Skeletal muscle tissue (tissue), 4 donors: ENCODE measurements around the gene ERCC6L2. TPM values are rescaled to one million over a fixed set of nuclear protein-coding genes. Genes with fewer than 3 reads are reported as not detected.
A peak's percentile ranks its signal among the peaks of the same experiment; 100 is the strongest.

Source experiments
- H3K27ac ChIP-seq: one replicate; pipeline ENCODE4 v1.7.0; 2013; ENCODE audit warnings: mild to moderate bottlenecking, low read depth, low read length, inconsistent platforms
- H3K27me3 ChIP-seq, 3 donors: one replicate each; pipeline ENCODE4 v1.7.0; 2013; ENCODE audit warnings: low read length in 3 of 3; ENCODE audit not compliant: control insufficient read depth in 3 of 3, insufficient read depth in 3 of 3
- H3K36me3 ChIP-seq, 3 donors: one replicate each; pipeline ENCODE4 v1.7.0; 2013; ENCODE audit warnings: low read length in 3 of 3; ENCODE audit not compliant: control insufficient read depth in 3 of 3, insufficient read depth in 3 of 3
- H3K4me1 ChIP-seq, 3 donors: one replicate each; pipeline ENCODE4 v1.7.0; 2013; ENCODE audit warnings: low read length in 3 of 3, mild to moderate bottlenecking in 3 of 3; ENCODE audit not compliant: control insufficient read depth in 3 of 3, insufficient read depth in 3 of 3
- H3K4me3 ChIP-seq, 3 donors: one replicate each; pipeline ENCODE4 v1.7.0; 2013; ENCODE audit warnings: low read length in 3 of 3
- H3K9ac ChIP-seq, 3 donors: one replicate each; pipeline ENCODE4 v1.7.0; 2013; ENCODE audit warnings: low read length in 3 of 3, mild to moderate bottlenecking in 3 of 3, moderate library complexity in 2 of 3, low read depth in 1 of 3
- H3K9me3 ChIP-seq, 3 donors: one replicate each; pipeline ENCODE4 v1.7.0; 2013; ENCODE audit warnings: low read length in 3 of 3; ENCODE audit not compliant: control insufficient read depth in 3 of 3
- total RNA-seq: library from RNA; depleted of rRNA; stranded (reverse); fragments of >200 nt; gene quantifications from one replicate; pipeline ENCODE4 v1.2.3, GENCODE V29; 2014
- donor health status: Osteomylitis.

The ERCC6L2 gene, protein sequence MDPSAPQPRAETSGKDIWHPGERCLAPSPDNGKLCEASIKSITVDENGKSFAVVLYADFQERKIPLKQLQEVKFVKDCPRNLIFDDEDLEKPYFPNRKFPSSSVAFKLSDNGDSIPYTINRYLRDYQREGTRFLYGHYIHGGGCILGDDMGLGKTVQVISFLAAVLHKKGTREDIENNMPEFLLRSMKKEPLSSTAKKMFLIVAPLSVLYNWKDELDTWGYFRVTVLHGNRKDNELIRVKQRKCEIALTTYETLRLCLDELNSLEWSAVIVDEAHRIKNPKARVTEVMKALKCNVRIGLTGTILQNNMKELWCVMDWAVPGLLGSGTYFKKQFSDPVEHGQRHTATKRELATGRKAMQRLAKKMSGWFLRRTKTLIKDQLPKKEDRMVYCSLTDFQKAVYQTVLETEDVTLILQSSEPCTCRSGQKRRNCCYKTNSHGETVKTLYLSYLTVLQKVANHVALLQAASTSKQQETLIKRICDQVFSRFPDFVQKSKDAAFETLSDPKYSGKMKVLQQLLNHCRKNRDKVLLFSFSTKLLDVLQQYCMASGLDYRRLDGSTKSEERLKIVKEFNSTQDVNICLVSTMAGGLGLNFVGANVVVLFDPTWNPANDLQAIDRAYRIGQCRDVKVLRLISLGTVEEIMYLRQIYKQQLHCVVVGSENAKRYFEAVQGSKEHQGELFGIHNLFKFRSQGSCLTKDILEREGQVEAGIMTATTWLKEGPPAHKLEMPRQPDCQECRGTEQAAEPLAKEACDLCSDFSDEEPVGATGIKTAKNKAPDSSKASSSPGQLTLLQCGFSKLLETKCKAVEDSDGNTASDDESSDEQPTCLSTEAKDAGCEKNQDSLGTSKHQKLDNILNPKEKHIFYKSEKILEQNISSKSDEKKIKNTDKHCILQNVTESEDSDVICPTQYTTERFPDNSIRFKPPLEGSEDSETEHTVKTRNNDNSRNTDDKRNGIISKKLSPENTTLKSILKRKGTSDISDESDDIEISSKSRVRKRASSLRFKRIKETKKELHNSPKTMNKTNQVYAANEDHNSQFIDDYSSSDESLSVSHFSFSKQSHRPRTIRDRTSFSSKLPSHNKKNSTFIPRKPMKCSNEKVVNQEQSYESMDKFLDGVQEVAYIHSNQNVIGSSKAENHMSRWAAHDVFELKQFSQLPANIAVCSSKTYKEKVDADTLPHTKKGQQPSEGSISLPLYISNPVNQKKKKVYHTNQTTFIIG (N-terminal part only)
- total RNA-seq = 44.9 TPM

DNA sequence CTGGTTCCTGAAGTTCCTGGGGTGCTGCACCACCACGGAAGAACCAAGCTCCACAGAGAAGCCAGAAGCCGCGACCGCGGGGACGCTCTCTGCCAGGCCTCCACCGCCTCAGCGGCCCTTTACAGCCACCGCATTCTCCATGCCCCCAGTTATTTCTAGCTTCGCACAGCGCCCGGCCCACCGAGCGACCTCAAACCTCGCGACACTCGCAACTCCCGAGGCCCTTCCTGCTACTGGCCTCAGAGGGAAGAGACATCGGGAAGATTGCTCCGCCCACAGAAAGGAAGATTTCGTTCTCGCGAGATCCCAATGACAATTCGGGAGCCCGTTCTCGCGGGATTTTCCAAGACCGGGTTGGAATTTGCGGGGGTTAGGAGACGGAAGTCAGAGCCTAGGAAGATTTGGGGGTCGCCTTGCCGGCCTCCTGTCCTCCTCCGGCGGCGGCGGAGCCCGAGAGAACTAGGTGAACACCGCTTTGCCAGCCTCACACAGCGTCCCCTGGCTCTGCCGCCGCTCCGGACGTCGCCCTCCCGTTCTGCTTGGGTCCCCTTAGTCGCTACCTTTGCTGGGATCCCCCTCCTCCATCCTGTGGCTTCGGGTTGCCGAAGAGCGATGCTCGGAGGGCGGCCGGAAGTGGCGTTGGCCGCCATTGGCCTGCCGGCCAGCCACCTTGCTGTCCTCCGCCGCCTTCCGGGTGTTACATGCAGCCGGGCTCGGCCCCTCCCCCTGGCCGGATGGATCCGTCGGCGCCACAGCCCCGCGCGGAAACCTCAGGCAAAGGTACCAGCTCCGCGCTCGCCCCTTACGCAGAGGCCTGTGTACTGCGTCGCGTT, at the start of gene ERCC6L2:
Gene ERCC6L2 (plus strand): TSS at position 387 of the 833 bp plus-strand sequence. CDS start 348 bp downstream, at position 735.
- Histone ChIP-seq H3K27me3 (no peaks in the 10 kb centered on the region), H3K9me3 (no peaks in the 10 kb centered on the region), H3K4me3 (no peak within 1 kb of the TSS), H3K36me3 (peaks cover 0 to 2% (median 0%) of the 10 kb centered on the region in 3 donors), H3K27ac (peak within 1 kb of the TSS; percentile 100), H3K9ac (no peak within 1 kb of the TSS), H3K4me1 (peaks cover 8 to 16% (median 12%) of the 10 kb centered on the region in 3 donors)

DNA sequence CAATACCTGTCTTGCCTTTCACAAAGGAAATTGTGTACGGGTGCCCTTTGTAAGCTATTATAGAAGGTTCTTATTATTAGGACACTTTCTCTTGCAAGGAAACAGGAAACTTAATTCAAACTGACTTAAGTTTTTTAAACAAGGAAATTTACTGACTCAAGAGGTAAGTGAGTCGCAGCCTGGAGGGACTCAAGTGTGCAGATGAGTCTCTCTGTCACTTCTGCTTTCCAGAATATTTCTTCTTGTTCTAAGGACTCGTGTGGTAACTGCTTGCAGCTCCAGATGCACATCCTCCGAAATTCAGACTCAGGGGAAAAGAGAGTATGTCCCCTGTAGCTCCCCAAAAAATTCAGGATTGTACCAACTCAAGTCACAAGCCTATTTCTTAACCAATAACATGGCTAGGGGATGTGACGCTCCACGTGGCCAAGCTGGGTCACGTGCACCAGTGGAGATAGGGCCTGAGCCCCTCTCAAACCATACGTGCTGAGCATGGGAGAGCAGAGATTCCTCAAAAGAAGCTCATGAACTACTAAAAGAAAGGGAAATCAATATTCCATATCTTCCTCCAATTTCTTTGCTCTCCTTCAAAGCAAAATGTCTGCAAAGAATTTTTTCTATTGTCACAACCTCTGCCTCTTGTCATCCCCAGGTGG, 49.2 kb upstream of the ERCC6L2 start:
- Histone ChIP-seq H3K27me3 (no peaks in the 10 kb centered on the region), H3K4me1 (no peaks in the 10 kb centered on the region), H3K27ac (no peak overlapping the region), H3K9ac (no peak overlapping the region), H3K4me3 (no peak overlapping the region), H3K36me3 (no peaks in the 10 kb centered on the region), H3K9me3 (no peaks in the 10 kb centered on the region)

DNA sequence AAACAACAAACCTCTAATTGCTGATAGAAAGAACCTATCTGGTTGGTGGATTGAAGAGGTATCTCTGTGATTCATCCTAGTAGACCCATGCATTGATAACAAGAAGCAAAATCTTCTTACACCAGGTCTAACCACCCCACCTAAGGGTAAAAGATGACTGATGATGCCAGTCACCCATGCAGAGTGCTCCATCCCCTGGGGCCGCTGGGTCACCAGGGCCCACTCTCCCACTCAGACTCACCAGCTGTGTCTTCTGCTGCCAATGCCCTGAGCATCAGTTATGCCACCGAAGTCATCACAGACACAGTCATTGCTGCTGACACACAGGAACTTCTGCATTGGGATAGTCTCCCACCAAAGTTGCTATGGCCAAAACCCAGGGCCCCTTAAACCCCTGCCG, 44.7 kb upstream of the ERCC6L2 start:
- Histone ChIP-seq H3K4me3 (no peak overlapping the region), H3K27me3 (no peaks in the 10 kb centered on the region), H3K9me3 (no peaks in the 10 kb centered on the region), H3K4me1 (no peaks in the 10 kb centered on the region), H3K27ac (no peak overlapping the region), H3K36me3 (peaks cover 0 to 2% (median 0%) of the 10 kb centered on the region in 3 donors), H3K9ac (no peak overlapping the region)

DNA sequence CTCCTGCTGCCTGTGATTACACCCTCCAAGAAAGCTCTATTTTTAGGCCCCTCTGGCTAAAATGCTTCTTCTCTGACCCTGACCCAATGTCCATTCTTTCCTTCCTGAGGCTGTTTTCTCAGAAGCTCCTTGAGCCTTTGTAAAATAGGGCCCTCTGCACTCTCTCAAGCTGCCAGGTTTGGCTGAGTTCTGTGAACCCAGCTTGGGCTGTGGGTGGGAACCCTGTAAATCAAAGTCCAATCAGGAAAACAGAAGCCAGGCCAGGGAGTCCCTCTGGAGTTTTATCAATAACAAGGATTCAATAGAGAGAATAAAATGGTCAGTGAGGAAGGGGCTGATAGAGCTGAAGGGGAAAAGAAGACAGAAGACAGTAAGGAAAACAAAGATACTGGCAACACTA, 43.7 kb upstream of the ERCC6L2 start:
- Histone ChIP-seq H3K9me3 (no peaks in the 10 kb centered on the region), H3K4me3 (no peak overlapping the region), H3K4me1 (no peaks in the 10 kb centered on the region), H3K27me3 (no peaks in the 10 kb centered on the region), H3K9ac (no peak overlapping the region), H3K27ac (no peak overlapping the region), H3K36me3 (peaks cover 0 to 2% (median 0%) of the 10 kb centered on the region in 3 donors)

DNA sequence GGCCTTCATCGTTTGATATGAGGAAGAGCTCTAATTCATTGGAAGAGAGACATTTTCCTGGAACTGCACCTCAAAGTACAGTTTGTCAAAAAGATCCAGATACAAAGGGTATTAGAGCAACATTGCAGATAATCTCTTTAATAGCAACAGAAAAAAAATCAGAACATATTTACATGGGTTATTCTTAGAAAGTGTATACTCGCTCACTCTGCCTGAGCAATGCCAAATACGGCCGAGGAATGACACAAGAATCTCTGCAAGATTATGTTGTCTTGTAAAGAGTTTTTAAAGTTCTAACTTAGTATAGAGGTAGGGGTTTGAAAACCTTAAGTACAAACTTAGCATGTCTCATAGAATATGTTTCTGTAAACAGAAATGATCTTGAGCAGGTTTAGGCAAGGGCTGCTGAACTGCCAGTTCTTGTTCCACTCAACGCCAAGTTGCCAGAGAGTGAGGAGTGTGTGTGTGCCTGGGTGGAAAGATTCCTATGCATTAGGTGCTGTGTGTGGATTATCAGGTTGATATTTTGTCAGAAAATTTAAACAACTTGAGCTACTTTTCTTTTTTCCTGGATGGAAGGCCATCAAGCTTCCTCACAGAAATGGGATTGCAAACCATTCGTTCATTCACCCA, 41.8 kb upstream of the ERCC6L2 start:
- Histone ChIP-seq H3K36me3 (peaks cover 0 to 2% (median 0%) of the 10 kb centered on the region in 3 donors), H3K4me3 (no peak overlapping the region), H3K9me3 (no peaks in the 10 kb centered on the region), H3K27me3 (no peaks in the 10 kb centered on the region), H3K27ac (no peak overlapping the region), H3K4me1 (no peaks in the 10 kb centered on the region), H3K9ac (no peak overlapping the region)

DNA sequence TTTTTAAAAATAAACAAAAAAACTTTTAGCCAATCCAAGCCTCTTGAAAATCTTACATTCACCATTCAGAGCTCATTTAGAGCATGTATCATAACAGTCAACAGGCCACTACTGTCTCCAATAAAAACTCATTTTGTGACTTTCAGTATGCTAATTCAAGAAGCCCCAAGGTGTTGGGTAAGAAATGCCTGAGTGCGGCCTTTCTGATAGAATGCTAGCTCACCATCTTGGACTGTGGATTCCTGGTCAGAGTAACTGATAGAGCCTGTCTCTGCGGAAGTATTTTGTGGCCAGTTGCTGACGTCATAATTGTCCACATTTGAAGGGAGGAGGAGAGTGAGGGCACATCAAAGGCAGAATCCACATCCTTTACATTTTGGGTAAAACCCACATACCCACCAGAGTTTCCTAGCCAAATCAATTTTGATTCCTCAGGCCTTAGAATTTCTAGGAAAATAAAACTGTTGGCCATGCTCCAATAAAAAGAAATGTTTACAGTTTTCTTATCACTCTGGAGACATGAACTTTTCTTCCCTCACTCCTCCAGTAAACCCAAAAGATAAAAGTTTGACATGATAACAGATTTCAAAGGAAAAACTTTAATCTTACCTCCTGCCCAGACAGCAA, 41.1 kb upstream of the ERCC6L2 start:
- Histone ChIP-seq H3K9ac (no peak overlapping the region), H3K9me3 (no peaks in the 10 kb centered on the region), H3K27me3 (no peaks in the 10 kb centered on the region), H3K27ac (no peak overlapping the region), H3K4me3 (no peak overlapping the region), H3K36me3 (peaks cover 0 to 2% (median 0%) of the 10 kb centered on the region in 3 donors), H3K4me1 (no peaks in the 10 kb centered on the region)

DNA sequence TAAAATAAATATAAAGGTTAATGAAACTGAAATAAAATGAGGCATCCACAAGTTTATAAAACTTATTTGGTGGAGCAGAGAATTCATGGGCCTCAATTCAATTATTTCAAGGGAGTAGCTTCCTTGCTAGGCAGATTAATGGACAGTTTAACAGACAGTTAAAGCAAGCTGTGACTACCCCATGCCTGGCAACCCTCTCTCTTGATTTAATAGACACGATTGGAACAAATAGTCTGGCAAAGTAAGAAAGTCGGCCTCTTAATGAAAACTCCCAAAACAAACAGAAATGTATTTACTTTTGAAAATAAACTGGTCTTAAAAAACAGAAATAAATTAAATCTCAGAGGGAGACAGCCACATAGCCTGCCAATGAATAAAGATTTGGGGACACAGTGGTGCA, 40.1 kb upstream of the ERCC6L2 start:
- H3K27me3 ChIP-seq = no peaks in the 10 kb centered on the region

DNA sequence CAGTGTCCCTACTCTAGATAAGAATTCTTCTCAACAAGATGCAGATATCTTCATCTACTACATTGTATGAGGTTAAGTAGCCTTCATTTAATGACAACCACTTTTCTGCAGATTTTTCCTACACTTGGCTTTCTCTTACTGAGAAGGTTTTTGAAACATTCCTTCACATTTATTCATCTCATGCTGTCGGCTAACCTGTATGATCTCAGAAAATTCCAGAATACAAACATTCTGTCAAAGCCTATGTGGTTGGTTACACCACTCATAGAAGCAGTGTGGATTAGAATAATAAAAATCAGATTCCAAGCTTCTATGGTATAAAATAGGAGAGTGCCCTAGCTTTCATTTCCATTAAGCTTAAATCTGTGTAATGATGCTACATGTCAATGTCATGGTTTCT, 39.4 kb upstream of the ERCC6L2 start:
- H3K27me3 ChIP-seq = no peaks in the 10 kb centered on the region
- H3K9ac ChIP-seq = no peak overlapping the region
- H3K4me3 ChIP-seq = no peak overlapping the region
- peaks cover 0 to 2% (median 0%) of the 10 kb centered on the region in 3 donors for H3K36me3 ChIP-seq
- no peaks in the 10 kb centered on the region for H3K9me3 ChIP-seq
- H3K27ac ChIP-seq = no peak overlapping the region
- no peaks in the 10 kb centered on the region for H3K4me1 ChIP-seq

More for the DNA sequence above, 40.1 kb upstream of the ERCC6L2 start:
- H3K9ac ChIP-seq = no peak overlapping the region
- no peaks in the 10 kb centered on the region for H3K4me1 ChIP-seq
- no peak overlapping the region for H3K4me3 ChIP-seq
- H3K36me3 ChIP-seq = peaks cover 0 to 2% (median 0%) of the 10 kb centered on the region in 3 donors
- no peak overlapping the region for H3K27ac ChIP-seq
- H3K9me3 ChIP-seq = no peaks in the 10 kb centered on the region
